Osteocyte (in vitro differentiated cells): Measurements from ENCODE around the gene SERPINF2. TPM values are rescaled to one million over a fixed set of nuclear protein-coding genes. Genes with fewer than 3 reads are reported as not detected.
"Not testable (repeated sequence)": the region's sequence is repeated elsewhere in the genome, so short reads cannot be mapped to it uniquely, and the experiment has no call there.

Source experiments
- DNase-seq: peaks from one replicate; pipeline ENCODE4 v3.0.0; 2021; ENCODE audit warnings: mixed read lengths; ENCODE audit not compliant: unreplicated experiment; ENCODE audit errors: extremely low spot score
- H3K27ac Mint-ChIP-seq: one replicate; pipeline ENCODE4 v1.8.0; 2021; ENCODE audit warnings: mild to moderate bottlenecking, mixed read lengths; ENCODE audit not compliant: unreplicated experiment
- H3K27me3 Mint-ChIP-seq: one replicate; pipeline ENCODE4 v1.8.0; 2021; ENCODE audit warnings: mixed read lengths; ENCODE audit not compliant: unreplicated experiment
- H3K36me3 Mint-ChIP-seq: one replicate; pipeline ENCODE4 v1.8.0; 2021; ENCODE audit warnings: mixed read lengths; ENCODE audit not compliant: unreplicated experiment
- H3K4me1 Mint-ChIP-seq: one replicate; pipeline ENCODE4 v1.8.0; 2021; ENCODE audit warnings: mixed read lengths; ENCODE audit not compliant: unreplicated experiment
- H3K4me3 Mint-ChIP-seq: one replicate; pipeline ENCODE4 v1.8.0; 2021; ENCODE audit warnings: mild to moderate bottlenecking, moderate library complexity, mixed read lengths; ENCODE audit not compliant: unreplicated experiment
- H3K9me3 Mint-ChIP-seq: one replicate; pipeline ENCODE4 v1.8.0; 2021; ENCODE audit warnings: mixed read lengths; ENCODE audit not compliant: unreplicated experiment
- total RNA-seq: library from RNA; stranded (reverse); gene quantifications from 2 replicates; pipeline ENCODE4 v1.2.1, GENCODE V29; 2021
- TF ChIP-seq, protein P1 (sequence below): fragments of 200-600 bp; sonication (generic); IDR thresholded peaks from 2 replicates; pipeline ENCODE4 v1.5.0; 2021; ENCODE audit warnings: antibody characterized with exemption, mild to moderate bottlenecking, moderate library complexity

The SERPINF2 gene
- total RNA-seq, 1 donor from 2014 or later, result 0.38 TPM

DNA sequence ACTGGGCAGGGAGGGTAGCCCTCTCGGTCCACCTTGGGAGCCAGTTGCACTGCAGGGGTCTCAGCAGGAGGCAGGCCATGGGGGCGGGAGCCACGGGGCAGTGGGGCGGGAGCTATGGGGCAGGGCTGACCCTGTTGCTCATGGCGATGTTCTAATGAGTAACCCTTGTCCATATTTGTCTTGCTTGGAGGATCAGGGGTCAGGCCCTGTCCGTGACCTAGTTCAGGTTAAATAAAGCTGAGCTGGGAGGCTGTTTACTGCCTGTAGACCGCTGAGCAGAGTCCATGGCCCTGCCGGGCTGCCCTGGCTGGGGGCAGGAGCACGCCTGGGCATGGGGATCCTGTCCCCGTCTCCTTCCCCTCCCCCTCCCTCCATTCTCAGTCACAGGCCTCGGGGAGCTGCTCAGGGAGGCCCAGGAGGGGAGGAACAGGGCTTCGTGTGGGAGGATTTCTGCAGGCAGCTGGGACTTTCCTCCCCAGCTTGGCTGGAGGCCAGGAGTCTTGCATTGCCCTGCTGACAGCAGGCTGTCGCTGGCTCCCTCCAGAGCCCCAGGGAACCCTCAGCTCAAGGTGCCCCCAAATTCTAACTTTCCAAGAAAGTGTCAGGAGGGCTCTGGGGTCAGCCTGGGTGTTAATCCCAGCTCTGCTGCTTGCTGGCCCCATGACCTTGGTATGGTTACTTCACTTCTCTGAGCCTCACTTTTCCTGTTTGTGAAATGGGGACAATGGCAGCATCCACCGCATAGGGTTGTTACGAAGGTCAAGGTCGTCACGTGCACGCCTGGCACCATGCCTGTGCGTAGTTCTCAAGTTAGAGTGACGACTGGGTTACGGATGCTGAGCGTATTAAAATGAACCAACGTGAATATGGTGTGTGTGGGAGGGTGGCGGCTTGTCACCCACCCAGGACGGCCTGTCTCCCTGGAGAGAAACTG lies 6.1 kb upstream of the SERPINF2 start:
- Mint-ChIP-seq H3K4me3 (no peak overlapping the region), H3K4me1 (peaks cover 14% of the 10 kb centered on the region), H3K27ac (no peak overlapping the region), H3K9me3 (no peaks in the 10 kb centered on the region), H3K36me3 (peaks cover 14% of the 10 kb centered on the region), H3K27me3 (no peaks in the 10 kb centered on the region)
- TF ChIP-seq, protein P1, sequence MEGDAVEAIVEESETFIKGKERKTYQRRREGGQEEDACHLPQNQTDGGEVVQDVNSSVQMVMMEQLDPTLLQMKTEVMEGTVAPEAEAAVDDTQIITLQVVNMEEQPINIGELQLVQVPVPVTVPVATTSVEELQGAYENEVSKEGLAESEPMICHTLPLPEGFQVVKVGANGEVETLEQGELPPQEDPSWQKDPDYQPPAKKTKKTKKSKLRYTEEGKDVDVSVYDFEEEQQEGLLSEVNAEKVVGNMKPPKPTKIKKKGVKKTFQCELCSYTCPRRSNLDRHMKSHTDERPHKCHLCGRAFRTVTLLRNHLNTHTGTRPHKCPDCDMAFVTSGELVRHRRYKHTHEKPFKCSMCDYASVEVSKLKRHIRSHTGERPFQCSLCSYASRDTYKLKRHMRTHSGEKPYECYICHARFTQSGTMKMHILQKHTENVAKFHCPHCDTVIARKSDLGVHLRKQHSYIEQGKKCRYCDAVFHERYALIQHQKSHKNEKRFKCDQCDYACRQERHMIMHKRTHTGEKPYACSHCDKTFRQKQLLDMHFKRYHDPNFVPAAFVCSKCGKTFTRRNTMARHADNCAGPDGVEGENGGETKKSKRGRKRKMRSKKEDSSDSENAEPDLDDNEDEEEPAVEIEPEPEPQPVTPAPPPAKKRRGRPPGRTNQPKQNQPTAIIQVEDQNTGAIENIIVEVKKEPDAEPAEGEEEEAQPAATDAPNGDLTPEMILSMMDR, result no peak
- peak; percentile 86 for DNase-seq

DNA sequence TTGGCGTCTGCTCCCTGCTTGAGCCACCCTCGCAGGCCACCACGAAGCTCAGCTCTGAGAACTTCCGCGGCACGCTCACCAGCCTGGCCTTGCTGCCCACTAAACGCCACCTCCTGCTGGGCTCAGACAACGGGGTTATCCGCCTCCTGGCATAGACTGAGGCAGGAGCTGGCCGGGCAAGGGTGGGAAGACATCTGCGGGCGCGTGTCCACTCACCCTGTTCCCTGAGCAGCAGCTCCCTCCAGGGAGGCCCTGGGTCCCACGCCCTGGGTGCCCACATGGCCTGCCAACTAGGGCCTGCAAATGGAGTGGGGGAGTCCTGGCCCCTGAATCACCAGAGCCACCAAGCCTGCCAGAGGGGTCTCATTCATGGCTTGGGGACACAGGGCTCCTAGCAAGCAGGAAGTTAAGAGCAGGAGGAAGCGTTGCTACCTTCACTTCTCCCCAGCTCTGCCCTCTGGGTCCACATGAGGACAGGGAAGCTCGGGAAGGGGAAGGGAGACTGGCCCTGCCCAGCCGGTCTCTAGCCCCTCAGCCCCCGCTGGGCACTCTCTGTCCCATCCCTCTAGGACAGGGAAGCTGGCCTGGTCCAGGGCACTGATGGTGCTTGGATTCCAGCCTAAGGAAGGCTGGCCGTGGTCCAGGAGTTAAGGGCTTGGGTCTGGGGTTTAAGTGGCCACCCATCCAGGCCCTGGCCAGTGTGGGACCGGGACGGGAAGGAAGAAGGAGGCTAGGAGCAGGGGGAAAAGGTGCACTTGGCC lies 5.0 kb upstream of the SERPINF2 start:
- Mint-ChIP-seq H3K4me1 (peaks cover 14% of the 10 kb centered on the region), H3K27me3 (no peaks in the 10 kb centered on the region), H3K4me3 (no peak overlapping the region), H3K36me3 (peaks cover 14% of the 10 kb centered on the region), H3K27ac (no peak overlapping the region), H3K9me3 (no peaks in the 10 kb centered on the region)
- TF ChIP-seq, protein P1, result no peak
- no peak for DNase-seq

DNA sequence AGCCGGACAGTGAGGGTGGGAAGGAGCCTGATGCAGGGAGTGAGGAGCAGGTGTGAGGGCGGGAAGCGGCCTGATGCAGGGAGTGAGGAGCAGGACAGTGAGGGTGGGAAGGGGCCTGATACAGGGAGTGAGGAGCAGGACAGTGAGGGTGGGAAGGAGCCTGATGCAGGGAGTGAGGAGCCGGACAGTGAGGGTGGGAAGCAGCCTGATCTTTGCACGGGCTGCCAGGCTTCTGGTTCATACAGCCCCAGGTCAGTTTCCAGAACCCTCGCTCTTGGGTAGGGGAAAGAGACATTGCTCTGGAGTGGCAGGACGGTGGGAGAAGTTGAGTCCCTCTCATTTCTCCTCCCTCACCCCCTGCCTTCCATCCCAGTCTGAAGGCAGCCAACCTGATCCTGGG lies 772 bp upstream of the SERPINF2 start:
- not testable (repeated sequence) for H3K27me3 Mint-ChIP-seq

DNA sequence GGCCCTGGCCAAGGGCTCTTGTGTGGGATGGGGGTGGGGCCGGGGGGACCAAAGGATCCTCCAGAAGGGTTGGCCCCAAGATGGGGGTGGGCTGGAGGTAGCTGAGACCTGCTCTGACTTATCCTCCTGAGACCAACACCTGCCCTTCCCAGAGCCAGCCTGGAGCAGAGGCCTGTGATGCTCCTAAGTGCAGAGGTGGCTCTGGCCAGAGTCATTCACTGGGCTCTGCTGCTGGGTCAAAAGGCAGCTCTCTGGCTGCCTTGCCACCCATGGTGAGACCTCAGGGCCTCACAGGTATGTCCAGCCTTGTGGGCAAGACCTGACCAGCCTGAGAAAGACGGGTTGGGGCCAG lies 393 bp downstream of the SERPINF2 start:
- Mint-ChIP-seq H3K27me3 (no peaks in the 10 kb centered on the region), H3K36me3 (peaks cover under 1% of the 10 kb centered on the region), H3K4me1 (peaks cover 1% of the 10 kb centered on the region), H3K27ac (no peak overlapping the region), H3K4me3 (no peak overlapping the region), H3K9me3 (no peaks in the 10 kb centered on the region)
- TF ChIP-seq, protein P1, result no peak
- DNase-seq, result no peak

More for the DNA sequence above, 772 bp upstream of the SERPINF2 start:
- not testable (repeated sequence) for H3K36me3 Mint-ChIP-seq, H3K27ac Mint-ChIP-seq, DNase-seq, H3K4me3 Mint-ChIP-seq, H3K9me3 Mint-ChIP-seq, H3K4me1 Mint-ChIP-seq

DNA sequence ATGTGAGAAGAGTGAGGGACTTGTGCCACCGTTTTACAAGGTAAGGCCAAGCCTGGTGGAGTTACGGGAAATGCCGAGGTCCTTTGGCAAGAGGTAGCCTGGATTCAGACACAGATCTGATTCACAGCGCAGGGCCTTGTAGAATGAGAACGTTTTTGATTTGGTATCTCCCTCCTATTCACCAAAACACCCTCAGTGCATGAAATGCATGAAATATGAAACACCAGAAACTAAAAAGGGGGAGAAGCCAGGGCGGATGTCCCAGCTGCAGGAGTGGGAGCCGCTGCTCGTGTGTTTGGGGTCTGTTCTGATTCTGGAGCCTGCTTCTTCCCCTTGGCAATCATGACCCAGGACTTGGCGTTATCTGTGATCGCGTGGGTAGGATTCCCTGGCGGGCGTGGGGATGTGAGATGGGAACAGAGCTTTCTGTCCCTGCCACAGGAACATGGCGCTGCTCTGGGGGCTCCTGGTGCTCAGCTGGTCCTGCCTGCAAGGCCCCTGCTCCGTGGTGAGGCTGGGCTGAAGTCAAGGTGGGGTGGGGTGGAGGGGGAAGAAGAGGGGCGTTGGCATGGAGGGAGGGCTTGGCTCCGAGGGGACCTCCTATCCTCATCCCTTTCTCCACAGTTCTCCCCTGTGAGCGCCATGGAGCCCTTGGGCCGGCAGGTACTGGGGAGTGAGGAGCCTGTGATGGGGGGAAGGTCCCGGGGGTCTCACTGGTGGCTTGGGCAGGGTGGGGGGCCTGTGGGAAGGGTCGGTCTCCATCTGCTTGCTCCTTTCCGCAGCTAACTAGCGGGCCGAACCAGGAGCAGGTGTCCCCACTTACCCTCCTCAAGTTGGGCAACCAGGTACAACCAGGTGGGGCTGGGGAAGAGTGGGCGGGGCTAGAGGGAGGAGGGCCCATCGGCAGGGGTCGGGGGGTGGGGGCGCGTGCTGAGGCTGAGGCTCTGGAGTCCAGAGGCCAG lies 2.2 kb downstream of the SERPINF2 start:
- no peak for DNase-seq
- H3K27me3 Mint-ChIP-seq, result no peaks in the 10 kb centered on the region
- peaks cover 1% of the 10 kb centered on the region for H3K4me1 Mint-ChIP-seq
- no peak overlapping the region for H3K27ac Mint-ChIP-seq
- TF ChIP-seq, protein P1, result no peak
- H3K4me3 Mint-ChIP-seq, result no peak overlapping the region
- H3K9me3 Mint-ChIP-seq, result no peaks in the 10 kb centered on the region
- H3K36me3 Mint-ChIP-seq, result no peaks in the 10 kb centered on the region
